GM23248 (cell line): ENCODE results near the gene FSTL4.

Source experiments
- EZH2 ChIP-seq: fragments of 200-600 bp; sonication (generic); IDR thresholded peaks from 2 replicates; pipeline ENCODE4 v1.6.1; 2018; ENCODE audit warnings: antibody characterized with exemption, mild to moderate bottlenecking; ENCODE audit not compliant: insufficient read depth, poor library complexity, severe bottlenecking
- EZH2phosphoT487 ChIP-seq: fragments of 200-600 bp; sonication (generic); IDR thresholded peaks from 2 replicates; pipeline ENCODE4 v1.6.1; 2018; ENCODE audit warnings: antibody characterized with exemption, moderate library complexity, mild to moderate bottlenecking, low read depth; ENCODE audit not compliant: insufficient read depth

DNA sequence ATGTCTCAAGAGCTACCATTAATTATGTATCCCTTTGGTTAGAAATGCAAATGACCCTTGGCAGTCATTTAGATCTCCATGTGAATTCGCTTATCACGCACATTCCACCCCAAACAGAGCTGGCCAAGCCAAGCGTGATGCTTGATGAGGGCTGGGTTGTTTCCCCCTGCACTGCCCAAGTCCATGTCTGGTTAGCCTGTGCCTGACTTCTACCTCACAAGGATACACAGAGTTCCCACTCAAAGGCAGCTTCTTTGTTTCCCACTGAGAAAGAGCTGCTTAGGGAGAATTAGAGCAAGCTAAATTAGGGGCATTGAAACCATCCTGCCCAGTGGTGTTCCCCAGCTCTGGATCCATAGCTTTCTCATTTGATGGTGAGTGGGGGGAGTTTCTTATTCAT, 87.2 kb downstream of the FSTL4 start:
- TF ChIP-seq EZH2phosphoT487 (no peak), EZH2 (no peak)
